GOT3 (cell line): Measurements from ENCODE around the gene TTLL11.

Experiments used
- DNase-seq: peaks from one replicate; lab custom pipeline; 2025; ENCODE audit warnings: mixed read lengths; lab: John Stamatoyannopoulos, UW

Gene TTLL11

DNA sequence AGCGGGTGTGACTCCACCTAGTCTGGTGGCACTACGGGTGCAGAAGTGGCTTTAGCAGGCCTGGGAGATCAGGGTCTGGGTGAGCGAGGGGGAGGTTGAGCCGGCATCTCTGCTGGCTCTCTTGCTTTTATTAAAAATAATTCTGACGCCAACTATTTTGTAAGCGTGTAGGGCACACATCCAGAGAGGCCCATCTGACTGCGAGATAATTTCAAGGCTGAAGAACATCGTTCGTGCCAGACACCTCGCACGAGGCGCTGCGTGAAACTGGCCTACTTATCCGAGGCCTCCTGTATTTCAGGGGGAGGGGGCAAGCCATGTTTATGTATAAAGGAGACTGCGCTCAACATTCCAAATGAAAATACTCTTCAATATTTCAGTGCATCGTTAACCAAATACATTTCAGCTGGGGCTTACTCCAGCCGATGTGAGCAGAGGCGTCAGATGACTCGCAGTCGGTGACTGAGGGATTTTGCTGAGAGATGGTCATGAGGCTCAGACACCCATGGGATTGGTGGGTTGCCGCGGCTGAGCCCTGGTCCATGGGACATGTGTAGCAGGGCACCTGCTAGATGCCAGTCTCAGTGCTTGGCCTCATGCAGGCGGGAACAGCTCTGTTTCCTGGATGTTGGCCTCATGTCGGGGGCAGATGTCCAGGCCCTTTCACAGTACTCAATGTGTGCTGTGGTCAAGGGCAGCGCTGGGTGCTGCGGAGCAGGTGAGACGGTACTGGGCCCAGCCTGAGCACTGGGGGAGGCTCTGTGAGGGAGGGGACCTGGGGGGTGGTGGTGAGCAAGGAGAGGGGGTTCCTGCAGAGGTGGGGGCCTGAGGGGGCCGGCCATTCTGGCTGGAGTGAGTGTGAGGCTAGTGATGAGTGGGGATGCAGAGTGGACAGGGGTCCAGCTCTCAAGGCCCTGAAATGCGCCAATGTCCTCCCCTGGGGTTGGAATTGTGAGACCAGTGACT is 240.2 kb downstream of the TTLL11 start:
- DNase-seq: no peak

DNA sequence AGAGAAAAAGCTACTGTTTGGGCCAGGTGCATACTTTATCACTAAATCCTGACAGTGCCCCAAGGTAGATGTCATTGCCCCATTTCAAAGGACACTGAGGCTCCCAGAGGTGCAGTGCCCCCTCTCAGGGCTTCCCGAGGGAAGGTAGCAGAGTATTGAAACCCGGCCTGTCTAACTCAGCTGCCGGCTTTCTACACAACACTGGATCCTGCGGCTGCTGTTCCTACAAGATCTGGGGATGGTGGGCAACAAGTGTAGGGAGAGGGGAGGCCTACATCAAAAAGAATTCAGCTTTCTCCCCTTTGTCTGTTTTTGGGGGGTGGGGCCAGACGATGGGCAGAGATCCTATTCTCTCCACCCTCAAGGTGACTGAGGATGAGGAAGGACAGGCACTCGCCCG is 240.9 kb downstream of the TTLL11 start:
- DNase-seq: no peak

DNA sequence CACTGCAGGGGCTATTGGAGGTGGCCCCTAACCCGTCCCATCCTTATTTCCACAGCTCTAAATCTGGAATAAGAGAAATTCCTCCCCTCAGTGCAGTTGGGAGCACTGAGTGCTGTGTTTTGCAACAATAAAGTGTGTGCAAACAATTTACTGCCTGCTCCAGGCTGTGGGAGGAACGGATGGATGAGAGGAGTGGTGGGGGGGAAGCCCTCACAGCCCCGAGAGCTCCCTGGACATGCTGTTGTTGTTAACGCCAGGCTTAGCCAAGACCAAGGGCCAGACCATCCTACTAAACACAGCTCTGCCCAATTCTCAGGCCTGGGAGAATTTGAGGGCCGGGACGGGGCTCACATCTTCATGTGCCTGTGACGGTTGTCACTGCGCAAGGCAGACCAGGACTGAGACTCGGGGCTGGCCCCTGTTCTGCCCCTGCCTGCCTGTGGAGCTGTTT is 241.4 kb downstream of the TTLL11 start:
- no peak for DNase-seq

DNA sequence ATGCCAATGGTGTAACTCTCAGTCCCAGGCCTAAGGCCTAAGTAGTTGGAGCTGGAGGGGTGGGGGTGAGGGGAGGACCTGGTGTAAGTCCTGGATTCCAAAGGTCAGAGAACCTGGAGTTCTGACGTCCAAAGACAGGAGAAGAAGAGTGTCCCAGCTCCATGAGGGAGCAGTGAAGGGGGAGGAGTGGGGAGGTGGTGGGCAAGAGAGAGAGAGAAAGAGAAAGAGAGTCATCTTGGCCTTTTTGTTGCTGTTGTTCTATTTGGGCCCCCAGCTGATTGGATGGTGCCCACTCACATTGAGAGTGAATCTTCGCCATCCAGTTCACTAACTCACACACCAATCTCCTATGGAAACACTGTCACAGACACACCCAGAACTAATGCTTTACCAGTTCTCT is 242.7 kb downstream of the TTLL11 start:
- no peak for DNase-seq

DNA sequence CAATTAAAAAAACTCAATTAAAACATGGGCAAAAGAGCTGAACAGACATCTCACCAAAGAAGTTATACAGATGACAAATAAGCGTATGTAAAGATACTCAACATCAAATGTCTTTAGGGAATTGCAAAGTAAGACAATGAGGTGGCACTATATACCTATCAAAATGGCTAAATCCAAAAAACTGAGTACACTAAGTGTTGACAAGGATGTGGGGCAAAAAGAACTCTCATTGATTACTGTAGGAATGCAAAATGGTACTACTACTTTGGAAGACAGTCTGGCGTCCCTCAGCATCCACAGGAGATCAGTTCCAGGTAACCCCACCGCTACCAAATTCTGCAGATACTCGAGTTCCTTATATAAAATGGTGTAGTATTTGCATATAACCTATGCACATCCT is 243.6 kb downstream of the TTLL11 start:
- no peak for DNase-seq

DNA sequence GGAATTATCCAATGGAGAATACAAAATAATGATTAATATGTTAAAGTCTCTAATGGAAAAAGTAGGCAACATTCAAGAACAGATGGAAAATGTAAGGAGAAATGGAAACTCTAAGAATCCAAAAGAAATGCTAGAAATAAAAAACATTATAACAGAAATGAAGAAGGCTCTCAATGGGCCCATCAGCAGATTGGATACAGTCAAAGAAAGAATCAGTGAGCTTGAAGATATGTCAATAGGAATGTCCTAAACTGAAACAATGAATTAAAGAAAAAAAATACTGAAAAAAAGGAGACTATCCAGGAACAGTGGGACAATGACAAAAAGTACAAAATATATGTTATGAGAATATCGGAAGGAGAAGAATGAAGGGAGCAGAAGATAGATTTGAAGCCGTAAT is 248.5 kb downstream of the TTLL11 start:
- no peak for DNase-seq

DNA sequence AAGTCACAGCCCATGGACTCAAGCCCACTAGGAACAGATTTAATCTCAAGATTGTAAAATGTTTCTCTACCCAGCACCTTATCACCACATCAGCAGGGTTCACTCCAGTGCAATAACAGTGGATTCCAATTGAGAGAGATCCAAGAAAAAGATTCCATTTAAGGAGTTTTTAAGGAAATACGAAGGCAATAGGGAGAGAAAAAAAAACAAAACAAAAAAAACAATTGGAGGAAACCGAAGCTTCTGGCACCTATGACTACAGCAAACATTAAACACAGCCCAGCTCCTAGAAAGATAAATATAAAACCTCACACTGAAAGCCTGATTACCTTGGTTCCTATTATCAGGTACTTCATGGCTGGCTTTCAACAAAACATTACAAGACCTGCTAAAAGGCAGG is 249.0 kb downstream of the TTLL11 start:
- no peak for DNase-seq

DNA sequence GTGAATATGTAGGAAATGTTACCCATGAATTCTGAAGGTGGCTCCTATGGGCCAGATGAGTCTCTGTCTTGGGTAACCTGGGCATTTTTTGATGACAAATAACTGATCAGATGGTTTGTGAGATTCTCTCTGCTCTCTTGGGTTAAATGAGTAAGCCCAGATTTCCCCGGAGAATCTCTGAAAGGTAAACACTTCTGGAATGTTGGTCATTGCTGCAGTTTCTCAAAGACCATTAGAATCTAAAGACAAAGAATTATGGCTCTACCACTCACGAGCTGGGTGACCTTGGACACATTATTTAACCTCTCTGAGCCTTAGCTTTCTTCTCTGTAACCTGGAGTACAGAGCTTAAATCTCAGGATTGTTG is 250.5 kb downstream of the TTLL11 start:
- DNase-seq: no peak

DNA sequence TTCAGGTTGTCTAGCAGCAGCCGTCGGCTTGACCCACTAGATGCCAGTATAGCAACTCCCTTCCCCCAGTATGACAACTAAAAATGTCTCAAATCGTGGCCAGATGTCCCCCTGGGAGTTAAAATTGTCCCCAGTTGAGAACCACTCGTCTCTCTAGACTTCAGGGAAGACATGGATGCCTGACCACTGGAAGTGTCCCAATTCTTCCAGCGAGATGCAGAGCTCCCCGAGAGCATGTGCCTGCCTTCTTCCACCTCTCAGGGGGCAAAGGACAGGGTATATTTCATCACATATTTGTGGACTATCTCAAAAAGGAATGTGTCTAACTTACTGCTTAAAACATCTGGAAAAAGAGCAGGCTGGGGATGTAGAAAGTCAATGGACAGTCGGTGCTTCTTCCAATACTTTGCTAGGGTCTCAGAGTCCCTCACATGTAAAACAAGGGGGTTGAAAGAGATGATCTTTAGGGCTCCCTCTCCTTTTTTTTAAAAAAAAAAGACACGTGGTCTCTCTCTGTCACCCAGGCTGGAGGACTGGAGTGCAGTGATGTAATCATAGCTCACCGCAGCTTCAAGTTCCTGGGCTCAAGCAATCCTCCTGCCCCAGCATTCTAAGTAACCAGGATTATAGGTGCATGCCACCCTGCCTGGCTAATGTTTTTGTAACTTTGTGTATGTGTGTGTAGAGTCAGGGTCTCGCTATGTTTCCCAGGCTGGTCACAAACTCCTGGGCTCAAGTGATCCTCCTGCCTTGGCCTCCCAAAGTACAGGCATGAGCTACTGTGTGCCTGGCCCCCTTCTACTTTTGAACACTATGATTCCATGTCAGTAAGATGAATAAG is 251.1 kb downstream of the TTLL11 start:
- DNase-seq: no peak

DNA sequence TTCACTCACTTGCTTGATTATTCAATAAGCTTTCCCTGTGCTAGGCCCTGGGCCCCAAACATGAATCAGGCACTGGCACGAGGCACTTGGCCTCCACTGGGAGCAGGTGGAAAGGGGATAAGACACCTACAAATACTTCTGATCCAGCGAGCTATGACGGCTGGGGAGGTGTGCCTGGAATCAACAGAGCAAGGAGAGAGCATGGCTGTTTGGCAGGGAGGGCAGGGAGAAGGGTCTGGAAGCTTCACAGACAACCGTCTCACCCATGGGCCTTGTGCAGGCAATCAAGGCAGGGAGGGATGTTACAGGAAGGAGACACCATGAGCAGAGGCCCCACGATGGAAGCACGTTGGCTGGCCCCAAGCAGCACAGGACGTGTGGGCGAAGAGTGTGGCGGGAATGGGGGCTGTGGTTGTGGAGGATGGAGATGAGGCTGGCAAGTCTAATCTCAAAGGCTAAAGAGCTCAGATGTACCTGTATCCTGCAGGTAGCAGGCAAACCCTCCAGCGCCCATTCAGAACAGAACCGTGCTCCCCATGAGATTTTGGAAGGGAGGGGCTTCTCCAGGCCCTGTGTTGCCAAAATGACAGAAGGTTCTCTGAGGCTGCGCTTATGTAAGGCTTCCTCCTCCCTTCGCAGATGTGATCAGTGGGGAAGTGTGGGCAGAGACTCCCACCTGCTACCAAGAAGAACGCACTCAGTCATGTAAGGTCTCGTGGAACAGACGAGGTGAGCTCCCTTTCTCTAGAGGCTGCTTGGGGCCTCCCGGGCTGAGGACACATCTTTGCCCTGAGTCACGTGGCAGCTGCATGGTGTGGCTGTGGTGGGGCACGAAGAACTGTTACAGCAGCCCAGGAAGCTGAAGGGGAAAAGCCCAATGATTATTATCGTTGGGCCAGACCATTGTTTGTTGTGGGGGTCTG is 252.0 kb downstream of the TTLL11 start:
- no peak for DNase-seq

DNA sequence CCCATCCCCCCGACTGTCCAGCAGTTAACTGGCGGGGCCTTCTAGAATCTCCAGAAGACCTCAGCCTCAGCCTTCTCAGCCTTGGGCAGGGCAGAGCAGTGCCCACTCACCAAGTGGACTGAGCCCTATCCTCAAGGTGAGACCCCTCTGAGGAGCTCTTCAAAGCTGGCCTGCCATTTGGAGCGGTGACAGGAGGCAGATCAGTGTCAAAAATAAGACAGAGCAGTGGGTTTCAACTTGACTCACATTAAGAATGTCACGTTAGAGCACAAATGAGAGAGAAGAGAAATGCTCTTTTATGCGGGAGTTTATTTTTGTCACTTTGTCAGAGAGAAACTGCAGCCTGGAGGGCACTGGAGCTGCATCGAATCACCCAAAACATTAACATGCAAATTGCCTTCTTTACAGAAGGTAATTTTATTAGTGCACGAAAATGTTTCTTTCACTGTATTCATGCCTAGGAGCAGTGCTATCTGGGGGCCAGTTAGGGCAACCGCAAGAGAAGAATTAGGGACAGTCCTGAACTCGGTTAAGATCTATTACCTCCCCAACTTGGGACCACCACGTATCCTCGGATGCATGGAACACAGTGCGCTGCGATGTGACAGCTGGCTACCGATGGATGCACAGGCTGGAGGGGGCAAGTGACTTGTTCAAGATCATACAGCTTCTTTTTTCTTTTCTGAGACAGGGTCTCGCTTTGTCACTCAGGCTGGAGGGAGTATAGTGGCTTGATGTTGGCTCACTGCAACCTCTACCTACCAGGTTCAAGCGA is 253.2 kb downstream of the TTLL11 start:
- no peak for DNase-seq

DNA sequence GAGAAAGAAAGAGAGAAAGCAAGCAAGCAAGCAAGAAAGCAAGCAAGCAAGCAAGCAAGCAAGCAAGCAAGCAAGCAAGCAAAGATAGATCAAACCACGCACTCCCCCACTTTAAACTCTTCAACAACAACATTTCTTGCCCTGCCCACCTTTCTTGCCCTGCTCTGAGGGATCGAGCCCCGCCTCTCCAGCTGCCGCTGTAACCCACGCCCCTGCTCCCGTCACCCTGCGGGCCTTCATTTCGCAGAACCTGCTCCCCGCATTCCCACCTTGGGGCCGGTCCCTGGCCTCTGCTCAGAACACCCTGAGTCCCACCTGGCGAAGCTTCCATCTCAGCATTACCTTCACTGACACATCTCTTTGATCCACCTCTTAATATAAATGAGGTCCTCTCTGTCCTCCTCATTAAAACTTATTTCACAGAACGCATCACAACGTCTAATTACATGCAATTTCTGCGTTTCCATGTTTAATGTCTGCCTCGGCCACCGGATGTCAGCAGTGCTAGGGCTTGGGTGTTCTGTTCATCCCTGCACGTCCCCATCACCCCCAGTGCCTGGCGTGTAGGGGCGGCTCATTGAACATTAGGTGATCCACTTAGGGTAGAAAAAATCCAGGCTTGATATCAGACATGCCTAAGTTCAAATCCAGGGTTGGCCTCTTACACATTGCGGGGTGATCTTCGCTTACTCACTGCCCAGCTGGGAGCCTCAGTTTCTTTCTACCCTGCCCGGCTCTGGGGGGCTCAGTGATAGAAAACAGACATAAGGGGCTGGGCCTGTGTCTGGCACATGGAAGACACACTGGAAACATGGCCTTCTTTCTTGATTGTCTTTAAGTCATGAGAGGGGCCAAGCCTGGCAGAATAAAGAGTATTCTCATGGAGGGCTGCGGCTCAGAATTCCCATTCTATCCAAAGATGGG is 254.1 kb downstream of the TTLL11 start:
- DNase-seq: no peak

DNA sequence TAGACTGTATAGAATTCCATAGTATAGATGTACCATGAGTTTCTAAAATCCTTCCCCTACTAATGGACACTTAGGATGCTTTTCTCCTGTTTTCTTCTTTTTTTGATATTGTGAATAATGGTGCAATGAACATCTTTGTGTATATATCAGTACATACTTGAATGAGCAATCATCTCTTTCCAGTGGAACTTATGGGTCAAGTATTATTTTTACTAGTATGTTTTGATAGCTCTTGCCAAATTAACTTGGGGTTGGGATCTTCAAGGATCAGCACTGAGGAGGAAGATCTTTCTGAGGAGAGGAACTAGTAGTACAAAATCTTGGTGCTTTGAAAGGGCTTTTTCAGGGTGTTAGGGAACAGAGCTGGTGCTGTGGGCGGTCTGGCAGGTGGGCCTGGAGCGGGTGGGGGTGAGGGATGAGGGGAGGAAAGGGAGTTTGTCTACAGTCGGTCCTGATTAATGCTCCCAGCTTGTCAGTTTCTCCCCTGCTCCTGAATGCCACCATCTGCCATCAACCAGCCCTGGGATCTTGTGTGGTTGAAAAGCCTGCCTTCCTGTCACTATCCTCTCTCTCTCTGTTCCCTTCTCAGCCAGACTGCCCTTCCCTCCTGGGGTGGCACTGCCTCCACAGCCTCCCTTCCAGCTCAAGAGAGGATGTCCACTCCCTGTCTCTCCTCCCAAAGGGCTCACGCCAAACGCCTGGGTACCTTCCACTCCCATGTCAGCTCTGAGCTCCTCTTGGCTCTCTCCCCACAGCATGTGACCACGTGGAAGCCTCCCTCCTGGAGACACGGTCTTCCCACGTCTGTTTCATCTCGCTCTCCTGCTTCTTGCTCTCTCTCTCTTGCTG is 255.8 kb downstream of the TTLL11 start:
- no peak for DNase-seq

DNA sequence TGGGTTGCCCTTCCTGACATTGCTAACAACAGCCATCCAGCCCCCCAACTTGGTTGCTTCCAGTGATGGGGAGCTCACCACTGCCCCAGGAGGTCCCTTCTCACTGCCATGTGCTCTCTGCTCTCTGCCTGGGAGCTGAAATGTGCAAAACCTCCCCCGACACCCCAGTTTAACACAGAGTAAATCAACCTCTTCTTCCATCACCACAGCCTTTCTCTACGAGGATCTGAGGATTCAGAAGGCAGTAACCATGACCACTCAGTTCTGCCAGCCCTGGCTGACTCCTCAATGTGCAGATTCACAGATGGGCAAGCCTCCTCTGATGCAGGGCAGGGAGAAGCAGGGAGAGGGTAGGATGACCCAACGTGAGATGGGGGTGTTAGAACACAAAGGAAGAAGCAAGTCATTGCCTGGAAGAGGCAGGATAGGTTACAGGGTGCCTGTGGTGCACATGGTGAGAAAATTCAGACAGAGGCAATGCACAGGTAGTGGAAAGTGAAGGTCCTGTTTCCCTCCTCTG is 256.7 kb downstream of the TTLL11 start:
- DNase-seq: no peak

DNA sequence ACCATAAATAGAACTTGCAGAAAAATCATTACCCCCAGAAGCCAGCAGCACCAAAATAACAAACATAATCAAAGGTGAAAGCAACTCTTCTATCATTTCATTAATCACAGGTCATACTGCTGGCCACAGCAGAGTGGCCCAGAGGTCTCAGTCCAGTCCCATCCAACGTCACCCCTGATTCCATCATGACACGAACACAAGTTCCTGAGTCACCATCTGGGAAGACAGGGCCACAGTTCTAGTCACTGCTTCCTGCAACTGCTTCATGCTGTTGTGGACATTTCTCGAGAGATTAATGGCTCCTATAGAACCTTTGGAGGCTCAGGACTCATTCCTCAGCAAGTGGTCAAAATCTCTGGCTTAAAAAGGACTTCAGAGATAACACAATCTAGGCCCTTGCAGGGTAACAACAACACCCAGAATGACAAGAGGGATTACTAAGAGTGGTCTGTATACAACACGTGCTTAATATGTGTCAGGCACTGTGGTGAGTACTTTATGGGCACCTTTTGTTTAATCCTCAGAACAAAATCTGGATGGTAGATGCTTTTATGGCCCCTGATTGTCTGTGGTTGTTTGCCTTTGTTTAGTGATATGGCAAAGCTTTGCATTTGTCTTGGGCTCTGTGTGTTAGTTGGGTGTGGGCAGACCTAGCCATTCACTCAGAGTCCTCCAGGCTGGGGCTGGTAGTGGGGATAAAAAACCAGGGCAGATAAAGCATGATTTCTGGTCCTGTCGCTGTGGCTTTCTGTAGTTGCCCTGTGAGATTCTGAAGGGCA is 257.3 kb downstream of the TTLL11 start:
- no peak for DNase-seq

DNA sequence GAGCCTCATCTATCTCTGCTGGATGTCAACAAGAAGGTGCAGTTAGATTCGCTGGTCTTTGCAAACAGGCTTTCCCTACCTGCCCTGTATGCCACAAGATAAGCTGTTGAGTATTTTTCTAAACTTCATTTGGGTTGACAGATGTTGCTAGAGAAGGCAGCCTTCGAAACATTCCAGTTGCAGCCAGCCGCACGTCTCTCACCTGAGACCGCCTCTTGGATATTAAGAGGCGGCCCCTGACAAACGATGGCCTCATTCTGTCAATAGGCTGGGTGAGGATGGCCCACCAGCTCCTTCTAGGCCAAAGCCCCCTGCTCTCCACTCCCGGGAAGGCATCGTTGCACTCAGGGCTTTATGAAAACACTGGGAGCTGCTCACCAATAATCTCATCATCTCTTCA is 260.0 kb downstream of the TTLL11 start:
- no peak for DNase-seq

DNA sequence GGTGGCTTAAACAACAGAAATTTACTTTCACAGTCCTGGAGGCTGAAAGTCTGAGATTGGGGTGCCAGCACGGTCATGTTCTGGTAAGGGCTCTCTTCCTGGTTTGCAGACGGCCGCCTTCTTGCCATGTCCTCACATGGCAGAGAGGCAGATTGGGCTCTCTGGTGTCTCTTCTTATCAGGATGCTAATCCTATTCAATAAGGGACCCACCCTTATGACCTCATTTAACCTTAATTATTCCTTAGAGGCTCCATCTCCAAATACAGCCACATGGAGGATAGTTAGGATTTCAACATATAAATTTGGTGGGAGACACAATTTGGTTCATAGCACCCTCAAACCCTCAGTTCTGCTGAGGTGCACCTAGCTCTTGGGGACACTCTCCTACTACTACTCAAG is 261.2 kb downstream of the TTLL11 start:
- no peak for DNase-seq
